Measurements from ENCODE around the gene BLID.

- TF ChIP-seq CTCF (IDR thresholded peaks at IDR 0.05) (no peak), POLR2A (IDR thresholded peaks at IDR 0.05) (no peak), POLR2AphosphoS5 (IDR thresholded peaks at IDR 0.05; ENCODE audit: insufficient read depth in 1 of 2, low read depth in 1 of 2) (no peak)
Observed at GRCh38 chr11:122112470-122113365, 3.3 kb downstream of the BLID start.

Data from vagina (tissue), 2 donors.